ENCODE results near the gene MINDY1.

GRCh38 chr1:150963321-150964163, 43.2 kb downstream of the MINDY1 start:
- TF ChIP-seq CTCF (conservative IDR thresholded peaks at IDR 0.05; ENCODE audit: low read length) (no peak), EZH2phosphoT487 (IDR thresholded peaks at IDR 0.05; ENCODE audit: borderline replicate concordance, low read depth, low read length) (no peak)

Measured in OCI-LY7 (cell line).